AG20443 (cell line): Measurements from ENCODE around the gene MRPL50.
"Not testable (repeated sequence)": the region's sequence is repeated elsewhere in the genome, so short reads cannot be mapped to it uniquely, and the experiment has no call there.

Source experiments
- DNase-seq: peaks from one replicate; pipeline ENCODE4 v3.0.0; 2012; ENCODE audit warnings: low spot score, mixed read lengths

Gene MRPL50

DNA sequence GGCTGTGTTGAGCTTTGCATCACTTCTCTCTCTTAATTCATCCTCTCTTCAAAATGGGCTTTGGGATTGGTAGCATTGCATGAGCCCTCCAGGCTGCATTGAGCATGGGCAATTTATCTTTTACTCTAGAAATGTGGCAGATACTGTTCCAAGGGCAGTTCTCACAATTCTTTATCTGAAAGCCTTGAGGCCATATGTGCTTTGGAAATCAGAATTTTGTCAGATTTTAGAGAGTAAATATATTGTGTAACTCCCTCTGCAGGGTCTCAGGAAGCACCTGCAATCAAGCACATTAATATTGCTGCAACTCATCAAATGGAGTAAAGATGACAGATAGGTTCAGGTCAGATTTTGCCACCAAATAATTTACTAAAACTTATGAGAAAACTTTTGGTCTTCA is 19.6 kb upstream of the MRPL50 start:
- no peak for DNase-seq

- no peak for DNase-seq
Observed at GRCh38 chr9:101417389-101417788, 19.0 kb upstream of the MRPL50 start.

GRCh38 chr9:101415578-101415977 is 17.2 kb upstream of the MRPL50 start:
- no peak for DNase-seq

- DNase-seq, result no peak
Observed at GRCh38 chr9:101414839-101415238, 16.4 kb upstream of the MRPL50 start.

GRCh38 chr9:101409079-101409477 is 10.7 kb upstream of the MRPL50 start:
- no peak for DNase-seq

DNA sequence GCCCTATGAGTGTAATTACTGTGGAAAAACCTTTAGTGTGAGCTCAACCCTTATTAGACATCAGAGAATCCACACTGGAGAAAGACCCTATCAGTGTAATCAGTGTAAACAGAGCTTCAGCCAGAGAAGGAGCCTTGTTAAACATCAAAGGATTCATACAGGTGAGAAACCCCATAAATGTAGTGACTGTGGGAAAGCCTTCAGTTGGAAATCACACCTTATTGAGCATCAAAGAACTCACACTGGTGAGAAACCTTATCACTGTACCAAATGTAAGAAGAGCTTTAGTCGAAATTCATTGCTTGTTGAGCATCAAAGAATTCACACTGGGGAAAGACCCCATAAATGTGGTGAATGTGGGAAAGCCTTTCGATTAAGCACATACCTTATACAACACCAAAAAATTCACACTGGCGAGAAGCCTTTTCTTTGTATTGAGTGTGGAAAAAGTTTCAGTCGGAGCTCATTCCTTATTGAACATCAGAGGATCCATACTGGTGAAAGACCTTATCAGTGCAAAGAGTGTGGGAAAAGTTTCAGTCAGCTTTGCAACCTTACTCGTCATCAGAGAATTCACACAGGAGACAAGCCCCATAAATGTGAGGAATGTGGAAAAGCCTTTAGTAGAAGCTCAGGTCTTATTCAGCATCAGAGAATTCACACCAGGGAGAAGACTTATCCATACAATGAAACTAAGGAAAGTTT is 10.1 kb upstream of the MRPL50 start:
- no peak for DNase-seq

GRCh38 chr9:101403516-101404285 is 5.3 kb upstream of the MRPL50 start:
- no peak for DNase-seq

DNA sequence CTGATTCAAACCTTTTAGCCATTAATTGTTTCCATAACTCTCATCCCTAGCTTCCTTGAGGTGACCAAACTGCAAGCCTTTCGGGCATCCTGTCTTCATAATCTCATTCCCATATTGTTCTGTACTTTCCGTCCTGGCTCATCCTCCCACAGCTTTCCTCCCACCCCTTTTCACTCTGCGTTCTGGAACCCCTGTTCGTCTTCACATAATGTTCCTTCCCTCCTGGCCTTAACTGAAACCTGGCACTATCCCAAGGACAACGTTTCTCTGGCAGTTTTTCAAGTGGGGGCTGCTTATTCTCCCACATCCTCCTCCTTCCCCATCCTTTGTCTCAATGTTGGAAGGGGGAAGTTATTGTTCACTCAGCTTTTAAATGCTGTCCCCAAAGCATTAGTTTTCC is 1.7 kb upstream of the MRPL50 start:
- DNase-seq, result no peak

DNA sequence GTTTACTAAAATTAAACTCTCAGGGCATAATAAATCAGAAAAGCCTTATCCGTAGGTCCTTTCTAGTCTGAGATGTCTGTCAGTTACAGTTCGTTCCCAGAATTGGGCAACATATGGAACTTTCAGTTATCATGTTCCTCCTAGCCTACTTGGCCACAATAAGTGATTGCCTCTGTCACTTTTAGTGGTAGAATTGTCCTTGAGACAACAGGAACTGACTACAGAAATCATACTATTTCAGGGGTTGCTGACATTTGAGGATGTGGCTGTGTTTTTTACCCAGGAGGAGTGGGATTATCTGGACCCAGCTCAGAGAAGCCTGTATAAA is 1.2 kb upstream of the MRPL50 start:
- no peak for DNase-seq

- DNase-seq, result no peak
Observed at GRCh38 chr9:101398930-101399642, 668 bp upstream of the MRPL50 start.

GRCh38 chr9:101397746-101398067 is 711 bp downstream of the MRPL50 start:
- DNase-seq, result no peak

DNA sequence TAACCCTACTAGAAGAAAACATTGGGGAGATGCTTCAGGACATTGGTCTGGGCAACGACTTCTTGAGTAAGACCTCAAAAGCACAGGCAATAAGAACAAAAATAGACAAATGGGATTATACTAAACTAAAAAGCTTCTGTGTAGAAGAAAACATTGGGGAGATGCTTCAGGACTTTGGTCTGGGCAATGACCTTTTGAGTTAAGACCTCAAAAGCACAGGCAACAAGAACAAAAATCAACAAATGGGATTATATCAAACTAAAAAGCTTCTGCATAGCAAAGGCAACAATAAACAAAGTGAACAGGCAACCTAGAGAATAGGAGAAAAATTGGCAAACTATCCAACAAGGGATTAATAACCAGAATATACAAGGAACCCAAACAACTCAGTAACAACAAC is 3.7 kb downstream of the MRPL50 start:
- no peak for DNase-seq

DNA sequence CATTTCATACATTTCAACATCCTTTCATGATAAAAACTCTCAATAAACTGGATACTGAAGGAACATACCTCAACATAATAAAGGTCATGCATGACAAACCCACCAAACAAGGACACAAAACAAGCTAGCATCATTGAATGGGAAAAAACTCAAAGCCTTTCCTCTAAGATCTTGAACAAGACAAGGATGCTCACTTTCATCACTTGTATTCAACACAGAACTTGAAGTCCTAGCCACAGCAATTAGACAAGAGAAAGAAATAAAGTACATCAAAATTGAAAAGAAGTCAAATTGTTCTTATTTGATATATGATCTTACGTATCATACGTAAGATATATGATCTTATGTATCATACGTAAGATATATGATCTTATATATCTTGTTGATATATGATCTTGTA is 5.3 kb downstream of the MRPL50 start:
- DNase-seq, result no peak

DNA sequence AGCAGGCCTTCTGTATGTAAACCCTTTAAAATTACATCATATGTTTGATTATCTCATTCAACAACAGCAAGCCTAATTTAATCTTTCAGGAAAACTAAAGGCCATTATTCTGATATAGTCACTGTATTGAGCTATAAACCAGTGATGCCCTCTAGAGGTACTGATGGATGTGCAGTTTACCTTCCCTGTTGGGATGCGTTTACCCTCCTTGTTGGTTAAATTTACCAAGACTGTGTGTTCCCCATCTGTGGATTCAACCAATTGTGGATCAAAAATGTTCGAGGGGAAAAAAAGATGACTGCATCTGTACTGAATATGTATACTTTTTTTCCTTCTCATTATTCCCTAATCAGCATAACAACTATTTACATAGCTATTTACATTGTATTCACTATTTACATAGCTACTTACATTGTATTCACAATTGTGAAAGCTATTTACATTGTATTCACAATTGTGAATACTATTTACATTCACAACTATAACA is 9.9 kb downstream of the MRPL50 start:
- DNase-seq, result no peak

GRCh38 chr9:101387871-101388506 is 10.4 kb downstream of the MRPL50 start:
- DNase-seq, result peak; percentile 33

GRCh38 chr9:101384873-101385536 is 13.4 kb downstream of the MRPL50 start, which contains the start of gene BAAT:
Gene BAAT (minus strand): TSS chr9:101385006. CDS start chr9:101371404, 13,602 bp downstream.
- DNase-seq, result not testable (repeated sequence)

GRCh38 chr9:101383361-101383760 is 15.1 kb downstream of the MRPL50 start:
- DNase-seq, result no peak

DNA sequence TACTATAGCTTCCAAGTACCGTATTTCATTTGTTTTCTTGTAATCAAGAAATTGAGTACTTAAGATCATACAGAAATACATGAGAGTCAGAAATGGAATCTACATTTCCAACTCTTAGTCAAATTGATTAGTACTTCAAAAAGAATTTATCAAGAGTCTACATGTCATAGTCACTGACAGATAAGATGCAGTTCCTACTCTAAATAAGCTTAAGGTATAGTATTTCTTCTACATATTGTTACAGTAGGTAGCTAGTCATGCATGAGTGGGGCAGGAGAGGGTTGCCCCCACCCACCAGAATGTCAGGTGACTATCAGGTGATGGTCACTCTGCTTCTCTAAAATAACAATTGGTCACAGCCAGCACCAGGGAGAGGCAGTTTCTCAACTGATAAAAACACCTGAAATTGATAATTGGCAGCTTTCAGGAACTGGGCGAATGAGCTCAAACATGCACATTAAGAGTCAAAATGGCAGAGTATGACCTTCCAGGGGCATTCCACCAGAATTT is 16.5 kb downstream of the MRPL50 start:
- no peak for DNase-seq

DNA sequence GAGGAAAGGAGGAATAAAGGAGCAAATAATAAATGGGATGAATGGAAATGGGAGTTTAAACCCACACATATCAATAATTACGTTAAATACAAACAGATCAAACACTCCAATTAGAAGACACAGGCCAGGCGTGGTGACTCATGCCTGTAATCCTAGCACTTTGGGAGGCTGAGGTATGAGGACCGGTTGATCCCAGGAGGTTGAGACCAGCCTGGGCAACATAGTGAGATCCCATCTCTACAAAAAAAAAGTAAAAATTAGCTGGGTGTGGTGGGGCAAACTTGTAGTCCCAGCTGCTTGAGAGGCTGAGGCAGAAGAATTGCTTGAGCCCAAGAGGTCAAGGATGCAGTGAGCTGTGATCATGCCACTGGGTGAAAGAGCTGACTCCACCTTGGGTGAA is 17.3 kb downstream of the MRPL50 start:
- no peak for DNase-seq

- no peak for DNase-seq
Observed at GRCh38 chr9:101380295-101380694, 18.1 kb downstream of the MRPL50 start.

GRCh38 chr9:101376111-101376848 is 22.1 kb downstream of the MRPL50 start:
- DNase-seq, result peak; percentile 81
